ENCODE results near the gene DHFR. TPM values are rescaled to one million over a fixed set of nuclear protein-coding genes. Genes with fewer than 3 reads are reported as not detected.

The DHFR gene
- total and polyA plus RNA-seq, 2 of the 8 experiments (the other 6 are each of a cell fraction or from before 2014, with no cell fraction given) = 46.4 to 88.9 TPM

- no peak overlapping the region for H3K9ac ChIP-seq (replicated peaks in 1 of 4; ENCODE audit: extremely low read depth in 1 of 4, low read depth in 3 of 4, low read length in 3 of 4)
- H3K23ac ChIP-seq (ENCODE audit: insufficient read length) = no peak overlapping the region
- no peaks in the 10 kb centered on the region for H3K9me3 ChIP-seq (ENCODE audit: insufficient read depth in 2 of 2, low read depth in 1 of 2, low read length in 1 of 2)
- H4K5ac ChIP-seq (ENCODE audit: insufficient read length, low read depth, low read length) = no peak overlapping the region
- peaks cover 0 to 5% (median 0%) of the 10 kb centered on the region in 4 experiments; a peak in 3 of 8 replicates for H3K36me3 ChIP-seq (ENCODE audit: control insufficient read depth in 2 of 4, insufficient read depth in 4 of 4, low read length in 3 of 4)
- H4K8ac ChIP-seq (ENCODE audit: extremely low read depth, insufficient read depth, low read length) = no peak overlapping the region
- no peak overlapping the region for H3K56ac ChIP-seq (replicated peaks; ENCODE audit: insufficient read length, low read depth, low read length)
- DNase-seq (ENCODE audit: low read depth in 1 of 2, low spot score in 2 of 2) = no peak
- H2AK5ac ChIP-seq (ENCODE audit: low read depth, low read length) = no peak overlapping the region
- H3K4me2 ChIP-seq (ENCODE audit: insufficient read depth in 1 of 2, low read depth in 2 of 2, low read length in 2 of 2) = no peak overlapping the region
- H3K79me1 ChIP-seq (ENCODE audit: low read depth, low read length) = no peaks in the 10 kb centered on the region
- ChIA-PET CTCF (ENCODE audit: partially characterized antibody) (interaction anchor here (1.4 kb wide), 1 partner anchor 33 kb away, joined by 6 read pairs; no protein-coding TSS in a partner anchor), POLR2A (ENCODE audit: partially characterized antibody) (interaction anchor here (0.8 to 2.1 kb wide), 5 partner anchors 15 to 185 kb away, joined by 3 to 4 read pairs (median 3); partner anchors contain the start of genes ANKRD34B and FAM151B)
- no peaks in the 10 kb centered on the region for H4K20me1 ChIP-seq (replicated peaks in 1 of 2; ENCODE audit: control insufficient read depth in 1 of 2, insufficient read depth in 2 of 2, low read length in 2 of 2)
- H2BK120ac ChIP-seq (replicated peaks; ENCODE audit: low read depth, low read length) = no peak overlapping the region
- no peak overlapping the region for H3K4me3 ChIP-seq (ENCODE audit: extremely low read depth in 1 of 4, insufficient read depth in 2 of 4, low read depth in 3 of 4, low read length in 4 of 4)
- no peak overlapping the region for H3K18ac ChIP-seq (ENCODE audit: extremely low read depth, low read length)
- no peak overlapping the region for H2BK15ac ChIP-seq (ENCODE audit: low read length)
- no peak for FAIRE-seq
- no peak overlapping the region for H4K91ac ChIP-seq (replicated peaks; ENCODE audit: insufficient read length, low read length)
- no peaks in the 10 kb centered on the region for H3K79me2 ChIP-seq (ENCODE audit: control insufficient read depth in 1 of 2, insufficient read depth in 2 of 2, low read length in 2 of 2)
- no peaks in the 10 kb centered on the region for H3K4me1 ChIP-seq (replicated peaks in 1 of 4; ENCODE audit: control insufficient read depth in 3 of 4, insufficient read depth in 4 of 4, low read length in 3 of 4)
- no peak overlapping the region for H3K14ac ChIP-seq (ENCODE audit: insufficient read length)
- H2BK12ac ChIP-seq (ENCODE audit: low read depth, low read length) = no peak overlapping the region
- H3K4ac ChIP-seq (replicated peaks; ENCODE audit: insufficient read length, low read depth, low read length) = no peak overlapping the region
- H3K27ac ChIP-seq (ENCODE audit: low read depth, low read length) = no peak overlapping the region
- no peak overlapping the region for H2AFZ ChIP-seq (ENCODE audit: low read length)
- H2BK20ac ChIP-seq (ENCODE audit: low read length) = no peak overlapping the region
- no peaks in the 10 kb centered on the region for H3K27me3 ChIP-seq (replicated peaks in 1 of 4; ENCODE audit: control insufficient read depth in 3 of 4, extremely low read depth in 1 of 4, insufficient read depth in 3 of 4, low read length in 3 of 4)
- H3K23me2 ChIP-seq (ENCODE audit: low read depth, low read length) = no peaks in the 10 kb centered on the region
- H2BK5ac ChIP-seq (ENCODE audit: low read depth, low read length) = no peak overlapping the region
- WGBS, 2 experiments (ENCODE audit: extremely low coverage in 1 of 2, insufficient coverage in 1 of 2, insufficient read length in 1 of 2, insufficient replicate concordance in 2 of 2, low coverage in 1 of 2, low lambda C conversion rate in 2 of 2, missing lambda C conversion rate in 1 of 2) = 85% methylated on average over 4 of the region's 4 CpGs; no CpG with 5 or more reads in 1 of the 2 experiments
- no peak for TF ChIP-seq NANOG (IDR thresholded peaks at IDR 0.05; ENCODE audit: insufficient read depth, low read depth, low read length, poor library complexity, severe bottlenecking)
- TF ChIP-seq BRCA1 (IDR thresholded peaks at IDR 0.05; ENCODE audit: low read depth, low read length) = no peak
- no peak for TF ChIP-seq CHD2 (IDR thresholded peaks at IDR 0.05; ENCODE audit: low read length)
- no peak for TF ChIP-seq CBX8 (IDR thresholded peaks at IDR 0.05; ENCODE audit: borderline replicate concordance, low read depth, low read length)
- no peak for TF ChIP-seq CBX5 (IDR thresholded peaks at IDR 0.05; ENCODE audit: low read depth, low read length)
- no peak for TF ChIP-seq GTF2F1 (IDR thresholded peaks at IDR 0.05; ENCODE audit: borderline replicate concordance, low read depth, low read length)
- TF ChIP-seq CHD1 (IDR thresholded peaks at IDR 0.05; ENCODE audit: low read depth, low read length) = no peak
- no peak for TF ChIP-seq EP300 (IDR thresholded peaks at IDR 0.05; ENCODE audit: borderline replicate concordance in 1 of 2, low read depth in 2 of 2, low read length in 2 of 2)
- no peak for TF ChIP-seq USF2 (IDR thresholded peaks at IDR 0.05; ENCODE audit: low read length)
- no peak for TF ChIP-seq TAF7 (optimal IDR thresholded peaks at IDR 0.05; ENCODE audit: borderline replicate concordance, low read depth, low read length)
- no peak for TF ChIP-seq RXRA (IDR thresholded peaks at IDR 0.05; ENCODE audit: insufficient read depth, low read depth, low read length)
- no peak for TF ChIP-seq RBBP5 (IDR thresholded peaks at IDR 0.05; ENCODE audit: borderline replicate concordance, low read depth, low read length)
- no peak for TF ChIP-seq HDAC6 (IDR thresholded peaks at IDR 0.05; ENCODE audit: low read depth, low read length)
Observed at GRCh38 chr5:80623999-80624398, 30.8 kb downstream of the DHFR start.
